ENCODE results near the gene SLC8B1. TPM values are rescaled to one million over a fixed set of nuclear protein-coding genes. Genes with fewer than 3 reads are reported as not detected.

SLC8B1 gene
- total and polyA plus RNA-seq, 2 of the 4 experiments (the other 2 are of a cell fraction), result 4.1 to 10.2 TPM

- H3K9me1 ChIP-seq (ENCODE audit: insufficient read depth, low read length), result peaks cover 28% of the 10 kb centered on the region
- no peak for TF ChIP-seq POLR2A (IDR thresholded peaks at IDR 0.05; ENCODE audit: low read depth, low read length)
- TF ChIP-seq CEBPB (IDR thresholded peaks at IDR 0.05; ENCODE audit: low read depth, low read length), result no peak
- no peak for TF ChIP-seq SMC3 (IDR thresholded peaks at IDR 0.05; ENCODE audit: low read depth, low read length)
- no peak overlapping the region for H3K4me2 ChIP-seq (ENCODE audit: low read depth, low read length)
- H3K18ac ChIP-seq (ENCODE audit: low read depth, low read length), result no peak overlapping the region
- no TSS peak for BruUV-seq (replicated peaks)
- no peak overlapping the region for H2BK5ac ChIP-seq (ENCODE audit: low read depth, low read length, poor library complexity, severe bottlenecking)
- intact Hi-C loops (cut with micrococcal nuclease), result no loop called here
- H2AFZ ChIP-seq (replicated peaks; ENCODE audit: low read length, poor library complexity), result peak overlapping the region; percentile 1
- H3K36me3 ChIP-seq (ENCODE audit: control insufficient read depth, insufficient read depth, low read length), result peaks cover 3% of the 10 kb centered on the region; the same call in 1 of the 2 replicates
- no peak overlapping the region for H3K9ac ChIP-seq (ENCODE audit: low read depth, low read length)
- WGBS, 2 experiments (ENCODE audit: extremely low coverage in 2 of 2, insufficient read length in 1 of 2), result 94% methylated on average over 6 of the region's 13 CpGs; no CpG with 5 or more reads in 1 of the 2 experiments
- dilution Hi-C loops (cut with HindIII; ENCODE audit: low sequenced_read_pairs, unreplicated experiment), result no loop called here
- H3K56ac ChIP-seq (ENCODE audit: extremely low read depth, insufficient read depth, low read length), result no peak overlapping the region
- H2BK120ac ChIP-seq (ENCODE audit: low read depth, low read length), result 0 out of 2 replicates have a peak overlapping the region, but pooled peaks have one; percentile 1
- no peak overlapping the region for H3K4me3 ChIP-seq (ENCODE audit: insufficient read depth, low read depth, low read length)
- ATAC-seq (ENCODE audit: low read depth) (no peak), DNase-seq (peak; percentile 36)
- POLR2A ChIA-PET (ENCODE audit: unreplicated experiment), result interaction anchor here (0.6 kb wide), 1 partner anchor 88 kb away, joined by 3 read pairs; the partner anchor contains the start of genes DDX54 and RITA1
- no peaks in the 10 kb centered on the region for H3K79me1 ChIP-seq (ENCODE audit: low read depth in 1 of 2, low read length in 2 of 2)
- H4K20me1 ChIP-seq (ENCODE audit: insufficient read depth, low read length), result no peaks in the 10 kb centered on the region
- H2AK9ac ChIP-seq (replicated peaks; ENCODE audit: low read depth, low read length, poor library complexity), result peak overlapping the region; percentile 50
- peak overlapping the region; percentile 57; the same call in 1 of the 2 replicates for H2AK5ac ChIP-seq (ENCODE audit: low read depth, low read length)
- H3K9me3 ChIP-seq (ENCODE audit: control insufficient read depth, insufficient read depth, low read length), result no peaks in the 10 kb centered on the region
- peak overlapping the region; percentile 33; the same call in 1 of the 2 replicates for H3K4ac ChIP-seq (ENCODE audit: low read depth, low read length)
- no peak overlapping the region for H2BK15ac ChIP-seq (ENCODE audit: low read depth, low read length)
- H4K91ac ChIP-seq (ENCODE audit: insufficient read depth, low read depth, low read length), result no peak overlapping the region
- no peak overlapping the region for H3K14ac ChIP-seq (replicated peaks; ENCODE audit: low read depth, low read length)
- no peak overlapping the region for H3K23ac ChIP-seq (ENCODE audit: low read depth, low read length)
- no peak overlapping the region for H4K8ac ChIP-seq (ENCODE audit: low read depth in 2 of 2, low read length in 2 of 2)
- H3K27me3 ChIP-seq (ENCODE audit: control insufficient read depth, insufficient read depth, low read length), result no peaks in the 10 kb centered on the region
- in situ Hi-C loops (cut with MboI; ENCODE audit: low sequenced_read_pairs), result no loop called here
- CTCF ChIA-PET, result interaction anchor here (1.7 kb wide), 1 partner anchor 16 kb away, joined by 3 read pairs; no protein-coding TSS in a partner anchor
- peak overlapping the region; percentile 14; the same call in 1 of the 2 replicates for H2BK20ac ChIP-seq (ENCODE audit: low read depth, low read length)
- no peak overlapping the region for H4K5ac ChIP-seq (ENCODE audit: low read depth, low read length)
- H3K27ac ChIP-seq (ENCODE audit: insufficient read depth, low read length), result no peak overlapping the region
- peaks cover 14% of the 10 kb centered on the region for H3K4me1 ChIP-seq (ENCODE audit: control insufficient read depth, insufficient read depth, low read length)
These were observed 61.7 kb downstream of the SLC8B1 start for GRCh38 chr12:113273053-113273725.

Data from IMR-90 (cell line).